Measurements from ENCODE around the gene BCL2L12.

GRCh38 chr19:49632576-49632975, 33.2 kb upstream of the BCL2L12 start:
- TF ChIP-seq CTCF (conservative IDR thresholded peaks at IDR 0.05 in 1 of 2, IDR thresholded peaks at IDR 0.05 in 1 of 2; ENCODE audit: extremely low read depth in 1 of 2, insufficient read depth in 1 of 2, low read depth in 1 of 2, low read length in 2 of 2), result no peak
- no peak for TF ChIP-seq EZH2 (IDR thresholded peaks at IDR 0.05; ENCODE audit: borderline replicate concordance, low read length)
